IPS DF 4.7 (cell line): ENCODE results near the gene BRD1.

Experiments
- DNase-seq: peaks from one replicate; pipeline ENCODE4 v3.0.0-alpha.2; 2013; ENCODE audit warnings: low spot score; ENCODE audit errors: extremely low read depth

Gene BRD1

DNA sequence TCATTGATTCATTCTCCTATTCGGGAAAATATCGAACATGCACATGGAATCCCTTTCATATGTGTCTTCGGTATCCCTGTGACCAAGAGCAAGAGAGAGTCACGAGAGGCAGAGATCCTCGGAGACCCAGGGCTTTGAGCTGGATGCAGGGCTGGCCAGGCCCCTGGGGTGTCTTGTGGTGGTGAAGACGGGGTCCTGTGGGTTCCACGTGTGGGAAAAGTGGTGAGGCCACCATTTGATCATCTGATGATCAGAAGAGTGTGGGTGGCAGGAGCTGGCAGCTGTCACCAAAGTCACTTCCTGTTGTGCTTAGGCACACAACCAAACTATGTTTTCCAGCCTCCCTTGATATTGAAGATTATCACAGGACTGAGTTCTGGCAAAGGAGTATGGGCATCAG is 94.0 kb downstream of the BRD1 start:
- no peak for DNase-seq

GRCh38 chr22:49730656-49731055 is 97.0 kb downstream of the BRD1 start:
- no peak for DNase-seq

- no peak for DNase-seq
Observed at GRCh38 chr22:49728570-49729271, 99.0 kb downstream of the BRD1 start.

- no peak for DNase-seq
Observed at GRCh38 chr22:49727881-49728569, 99.6 kb downstream of the BRD1 start.

GRCh38 chr22:49727191-49727880 is 100.3 kb downstream of the BRD1 start:
- no peak for DNase-seq

- no peak for DNase-seq
Observed at GRCh38 chr22:49726701-49727101, 101.0 kb downstream of the BRD1 start.

DNA sequence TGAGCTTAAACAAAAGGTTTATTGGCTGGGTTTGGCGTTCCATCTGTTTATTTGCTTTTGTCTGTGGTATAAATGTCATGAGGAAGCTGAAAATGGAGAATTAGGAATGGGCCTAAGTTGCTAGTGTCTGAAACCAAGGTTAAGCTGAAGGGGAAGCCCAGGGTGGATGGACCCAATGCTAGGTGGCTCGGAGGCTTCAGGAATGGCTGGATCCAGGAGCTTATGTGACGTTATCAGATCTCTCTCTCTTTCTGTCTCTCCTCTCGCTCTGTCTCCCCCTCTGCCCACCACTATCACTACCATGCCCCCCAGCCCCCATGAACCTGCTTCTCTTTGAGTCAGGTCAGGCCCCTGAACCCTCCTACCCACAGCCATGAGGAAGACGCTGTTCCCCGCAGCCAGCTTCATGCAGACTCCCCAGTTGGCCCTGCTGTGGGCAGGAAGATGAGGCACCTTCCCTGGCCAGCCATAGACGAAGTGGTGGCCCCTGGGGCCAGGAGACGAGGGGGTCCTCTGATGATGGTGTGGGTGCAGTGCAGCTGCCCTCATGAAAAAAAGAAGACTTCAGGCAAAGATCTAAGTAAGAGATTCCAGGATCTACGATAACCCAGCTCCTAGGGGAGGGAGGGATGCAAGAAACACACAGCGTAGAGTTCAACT is 101.5 kb downstream of the BRD1 start:
- DNase-seq = no peak

GRCh38 chr22:49725516-49725915 is 102.2 kb downstream of the BRD1 start:
- DNase-seq = no peak

- DNase-seq = no peak
Observed at GRCh38 chr22:49724893-49725489, 102.7 kb downstream of the BRD1 start.

- DNase-seq = no peak
Observed at GRCh38 chr22:49724030-49724892, 103.4 kb downstream of the BRD1 start.

DNA sequence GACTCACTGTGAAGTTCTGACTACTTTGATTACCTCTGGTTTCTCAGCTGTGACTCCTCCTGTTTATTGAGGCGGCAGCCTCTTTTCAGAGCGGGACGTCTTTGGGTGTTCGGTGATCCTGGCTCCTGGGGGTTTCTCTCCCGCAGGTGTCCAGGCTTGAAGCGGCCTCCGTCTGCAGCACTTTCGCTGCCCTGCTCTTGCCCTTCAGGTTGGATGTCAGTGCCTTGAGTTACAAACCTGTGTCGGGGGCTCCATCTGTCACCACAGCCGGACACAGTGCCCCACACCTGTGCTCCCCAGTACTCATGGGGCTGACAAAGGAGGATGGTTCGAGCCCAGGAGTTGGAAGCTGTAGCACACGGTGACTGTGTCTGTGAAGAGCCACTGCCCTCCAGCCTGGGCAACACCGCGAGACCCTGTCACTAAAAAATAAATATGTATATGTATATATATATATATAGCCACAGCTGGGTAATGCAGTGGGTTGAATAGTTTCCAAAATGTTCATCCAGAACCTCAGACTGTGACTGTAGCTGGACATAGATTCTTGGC is 104.1 kb downstream of the BRD1 start:
- DNase-seq = no peak
